ENCODE measurements around the gene NHEJ1.
A peak's percentile ranks its signal among the peaks of the same experiment; 100 is the strongest.

Gene NHEJ1

DNA sequence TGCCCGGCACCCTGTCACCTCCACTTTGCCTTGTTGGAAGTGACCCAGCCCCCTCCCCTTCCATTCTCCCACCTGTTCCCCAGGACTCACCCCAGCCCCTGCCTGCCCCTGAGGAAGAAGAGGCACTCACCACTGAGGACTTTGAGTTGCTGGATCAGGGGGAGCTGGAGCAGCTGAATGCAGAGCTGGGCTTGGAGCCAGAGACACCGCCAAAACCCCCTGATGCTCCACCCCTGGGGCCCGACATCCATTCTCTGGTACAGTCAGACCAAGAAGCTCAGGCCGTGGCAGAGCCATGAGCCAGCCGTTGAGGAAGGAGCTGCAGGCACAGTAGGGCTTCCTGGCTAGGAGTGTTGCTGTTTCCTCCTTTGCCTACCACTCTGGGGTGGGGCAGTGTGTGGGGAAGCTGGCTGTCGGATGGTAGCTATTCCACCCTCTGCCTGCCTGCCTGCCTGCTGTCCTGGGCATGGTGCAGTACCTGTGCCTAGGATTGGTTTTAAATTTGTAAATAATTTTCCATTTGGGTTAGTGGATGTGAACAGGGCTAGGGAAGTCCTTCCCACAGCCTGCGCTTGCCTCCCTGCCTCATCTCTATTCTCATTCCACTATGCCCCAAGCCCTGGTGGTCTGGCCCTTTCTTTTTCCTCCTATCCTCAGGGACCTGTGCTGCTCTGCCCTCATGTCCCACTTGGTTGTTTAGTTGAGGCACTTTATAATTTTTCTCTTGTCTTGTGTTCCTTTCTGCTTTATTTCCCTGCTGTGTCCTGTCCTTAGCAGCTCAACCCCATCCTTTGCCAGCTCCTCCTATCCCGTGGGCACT, 21.9 kb upstream of the NHEJ1 start:
- no peak for DNase-seq

DNA sequence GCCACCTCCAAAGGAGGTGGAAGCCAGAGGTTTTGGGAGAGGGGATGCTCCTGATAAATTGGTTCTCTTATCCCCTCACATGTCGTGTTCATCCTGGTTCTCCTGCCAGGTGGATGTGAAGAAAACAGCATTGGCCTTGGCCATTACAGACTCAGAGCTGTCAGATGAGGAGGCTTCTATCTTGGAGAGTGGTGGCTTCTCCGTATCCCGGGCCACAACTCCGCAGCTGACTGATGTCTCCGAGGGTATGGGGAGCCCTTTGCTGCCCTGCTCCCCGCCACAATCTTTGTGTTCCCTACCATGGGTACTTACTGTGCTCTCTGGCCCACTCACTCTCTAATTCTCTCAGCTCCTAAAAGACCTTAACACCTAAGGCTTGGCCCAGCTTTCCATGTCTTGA, 20.9 kb upstream of the NHEJ1 start:
- no peak for DNase-seq

DNA sequence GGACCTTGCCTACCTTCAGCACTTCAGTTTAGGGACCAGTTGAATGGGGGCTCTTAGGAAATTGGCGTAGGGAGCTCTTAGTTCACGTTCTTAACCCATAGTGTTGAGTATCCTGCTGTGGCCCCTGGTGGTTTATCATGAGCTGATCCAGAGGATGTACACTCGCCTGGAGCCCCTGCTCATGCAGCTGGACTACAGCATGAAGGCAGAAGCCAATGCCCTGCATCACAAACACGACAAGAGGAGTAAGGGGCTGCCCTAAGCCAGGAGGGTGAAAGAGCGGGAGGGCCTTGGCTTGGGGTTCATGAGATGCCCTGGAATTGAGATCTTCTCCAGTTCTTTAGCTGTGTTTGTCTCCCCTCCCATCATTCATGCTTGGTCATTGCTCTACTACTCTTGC, 20.3 kb upstream of the NHEJ1 start:
- no peak for DNase-seq

- DNase-seq, result no peak
Measured at GRCh38 chr2:219179601-219180465, 19.2 kb upstream of the NHEJ1 start.

- DNase-seq, result peak; percentile 40
Measured at GRCh38 chr2:219178377-219179175, 18.0 kb upstream of the NHEJ1 start.

DNA sequence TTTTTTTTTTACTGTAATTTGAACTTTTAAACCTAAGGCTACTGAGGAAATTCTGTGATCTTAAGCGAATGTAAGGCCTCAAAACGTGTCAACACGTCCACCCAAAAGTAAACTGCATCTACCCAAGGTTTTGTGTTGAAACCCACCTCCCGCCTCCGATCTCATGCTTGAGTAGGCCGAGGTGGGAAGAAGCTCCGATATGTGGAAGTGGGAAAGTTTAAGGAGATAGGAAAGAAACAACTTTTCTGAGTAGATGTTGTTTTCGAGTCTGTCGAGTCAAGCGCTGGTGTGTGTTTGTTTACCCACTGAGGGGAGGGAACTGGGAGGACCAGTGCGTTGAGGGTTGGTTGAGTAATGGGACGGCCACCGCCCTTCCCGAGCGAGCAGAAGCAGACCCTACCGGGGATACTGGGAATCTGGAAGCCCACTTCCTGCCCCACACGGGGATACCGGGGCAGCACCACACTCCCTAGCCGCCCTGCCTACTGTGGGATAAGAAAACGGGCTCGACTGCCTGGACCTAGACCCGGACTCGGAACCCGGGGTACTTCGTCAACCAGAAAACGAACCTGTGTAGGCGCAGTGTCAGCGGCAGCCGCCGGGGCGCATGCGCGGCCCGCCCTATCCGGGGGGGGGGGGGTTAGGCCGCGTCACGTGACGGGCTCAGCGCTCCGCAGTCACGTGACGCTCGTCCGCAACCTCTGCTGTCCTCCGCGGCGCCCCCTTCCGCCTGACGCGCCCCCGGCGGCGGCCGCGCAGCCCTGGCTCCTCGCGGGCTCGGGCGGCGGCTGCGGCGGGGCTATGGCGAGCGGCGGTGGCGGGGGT, 17.1 kb upstream of the NHEJ1 start, which contains the start of gene RETREG2:
Gene RETREG2 (plus strand): TSS at position 724 of the 825 bp plus-strand sequence. CDS start 78 bp downstream, at position 802.
- peak; percentile 90 for DNase-seq

GRCh38 chr2:219176818-219177551, 16.4 kb upstream of the NHEJ1 start, which contains the start of gene CNPPD1:
Gene CNPPD1, minus strand, starts transcription at chr2:219176925. Its CDS starts 97 bp downstream, at chr2:219176828.
- peak; percentile 86 for DNase-seq

- DNase-seq, result peak; percentile 60
Measured at GRCh38 chr2:219175928-219176817, 15.6 kb upstream of the NHEJ1 start.

DNA sequence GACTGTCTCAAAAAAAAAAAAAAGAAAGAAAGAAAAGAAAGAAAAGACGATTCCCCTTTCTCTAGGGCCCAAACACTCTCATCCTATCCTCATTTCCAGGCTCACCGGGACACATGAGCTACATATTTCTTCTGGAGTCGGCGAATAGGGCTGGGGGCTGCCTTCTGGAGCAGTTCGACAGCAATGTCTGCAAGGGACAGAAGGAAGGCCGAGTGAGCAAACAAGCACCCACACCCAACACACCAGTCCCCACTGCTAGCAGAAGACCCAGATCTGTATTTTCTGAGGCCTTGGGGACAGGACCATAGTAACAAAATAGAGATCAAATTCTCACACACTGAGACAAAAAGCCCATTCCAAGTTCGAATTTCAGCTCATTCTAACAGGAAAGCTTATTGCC, 14.9 kb upstream of the NHEJ1 start:
- DNase-seq, result no peak

DNA sequence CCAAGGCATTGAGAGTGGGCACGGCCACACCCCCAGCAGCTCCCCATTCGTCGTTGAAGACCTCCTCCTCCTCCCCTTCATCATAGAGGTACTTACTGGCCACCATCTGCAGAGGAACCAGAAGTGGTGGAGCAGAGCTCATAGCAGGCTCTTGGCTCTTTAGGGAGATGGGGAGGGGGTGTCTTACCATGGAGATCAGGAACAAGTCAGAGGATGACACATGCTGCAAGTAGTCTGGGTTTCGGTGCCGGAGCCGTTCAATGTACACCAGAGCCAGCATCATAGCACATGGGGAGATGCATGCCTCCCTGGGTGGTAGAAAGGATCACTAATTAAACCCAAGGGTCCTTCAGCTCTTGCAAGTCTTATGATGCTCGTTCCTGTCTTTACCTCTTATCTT, 14.2 kb upstream of the NHEJ1 start:
- DNase-seq, result no peak

DNA sequence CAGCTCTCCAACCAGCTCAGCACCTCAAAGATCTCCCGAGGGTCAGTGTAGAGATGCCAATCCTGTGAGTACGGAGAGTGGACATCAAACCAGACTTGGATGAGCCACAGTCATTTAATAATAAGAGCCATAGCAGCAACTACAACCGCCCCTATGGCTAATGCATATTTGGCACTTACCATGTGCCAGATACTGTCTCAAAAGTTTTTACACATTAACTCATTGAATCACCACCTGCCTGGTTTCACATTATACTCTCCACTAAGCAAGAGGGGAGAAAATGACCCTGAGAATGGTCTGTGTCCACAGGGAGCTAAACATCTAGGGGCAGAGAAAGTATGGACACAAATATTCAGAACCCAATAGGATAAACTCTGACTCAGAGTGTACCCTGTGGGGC, 13.5 kb upstream of the NHEJ1 start:
- no peak for DNase-seq

DNA sequence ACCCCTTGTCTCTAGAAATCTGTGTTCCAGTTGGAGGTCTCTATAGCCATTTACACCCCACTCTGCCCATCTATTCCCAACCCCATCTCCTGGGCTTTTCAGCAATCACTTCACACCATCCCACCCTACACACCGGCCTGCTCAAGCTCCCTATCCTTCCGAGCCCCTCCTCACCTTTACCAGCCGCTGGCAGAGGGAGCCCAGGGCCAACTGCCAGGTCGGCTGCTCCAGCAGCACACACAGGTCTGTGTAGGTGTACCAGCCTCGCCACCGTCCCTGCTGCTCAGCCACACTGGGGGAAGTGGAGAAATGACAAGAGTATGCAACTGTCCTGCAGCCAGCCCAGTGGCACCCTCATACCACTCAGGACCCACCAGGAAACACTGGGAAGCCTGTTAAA, 12.6 kb upstream of the NHEJ1 start:
- DNase-seq, result no peak

GRCh38 chr2:219172231-219173154, 11.9 kb upstream of the NHEJ1 start:
- DNase-seq, result no peak

DNA sequence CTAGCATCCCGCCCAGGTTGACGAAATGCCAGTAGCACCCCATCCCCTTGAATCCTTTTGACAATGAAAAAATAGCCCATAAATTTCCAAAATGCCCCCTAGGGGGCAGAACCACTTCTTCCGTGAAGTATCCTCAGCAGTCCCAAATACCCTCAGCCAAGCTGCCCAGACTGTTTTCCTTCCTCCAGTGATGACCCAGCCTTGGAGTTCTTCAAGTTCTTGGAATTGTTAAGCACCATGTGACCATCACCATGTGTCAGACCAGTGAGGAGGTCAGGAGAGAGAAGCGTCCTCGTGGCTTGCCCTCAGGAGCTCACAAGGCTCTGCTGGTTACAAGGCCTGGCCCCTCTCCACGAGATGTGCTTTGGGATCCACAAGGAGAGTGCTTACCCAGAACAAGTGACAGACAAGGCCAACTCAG, 10.6 kb upstream of the NHEJ1 start:
- peak; percentile 43 for DNase-seq

- DNase-seq, result no peak
Measured at GRCh38 chr2:219169930-219170654, 9.5 kb upstream of the NHEJ1 start, which contains the start of gene SLC23A3. Gene SLC23A3, minus strand, starts transcription at chr2:219170029. Its CDS starts 45 bp downstream, at chr2:219169984.

DNA sequence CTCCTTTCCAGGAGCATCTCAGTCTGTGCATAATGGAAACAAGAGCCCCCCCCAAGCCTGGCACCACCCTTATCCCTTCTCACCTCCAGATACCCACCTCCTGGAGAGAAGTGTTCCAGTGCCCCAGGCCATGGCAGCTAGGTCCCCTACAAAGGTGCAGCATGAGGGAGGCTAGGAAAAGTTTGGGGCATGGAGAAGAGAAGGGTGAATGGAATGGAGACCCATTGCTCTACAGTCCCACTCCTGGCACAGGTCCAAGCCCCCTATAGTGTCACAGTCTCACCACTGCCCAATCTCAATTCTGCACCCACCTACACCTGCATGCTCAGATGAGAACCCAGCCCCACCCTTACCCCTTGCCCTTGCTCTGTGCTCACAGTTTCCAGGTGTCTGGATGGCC, 8.3 kb upstream of the NHEJ1 start:
- no peak for DNase-seq

DNA sequence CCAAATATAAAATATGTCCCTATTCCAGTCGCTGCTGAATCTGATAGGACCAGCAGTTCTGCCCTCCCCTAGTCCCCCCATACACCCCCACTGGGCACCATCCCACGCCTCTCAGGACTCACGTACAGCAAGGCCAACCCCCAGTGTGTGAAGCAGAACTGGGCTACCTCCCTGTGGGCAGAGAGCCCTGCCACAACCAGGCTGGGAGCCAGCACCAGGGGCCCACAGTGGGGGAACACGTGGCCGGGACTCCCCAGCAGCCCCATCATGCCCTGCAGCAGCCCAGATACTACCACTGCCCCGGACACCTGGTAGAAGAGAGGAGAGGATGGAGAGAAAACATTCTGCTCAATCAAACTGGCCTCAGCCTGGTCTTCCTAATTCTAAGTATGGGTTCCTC, 7.9 kb upstream of the NHEJ1 start:
- DNase-seq, result peak; percentile 60

DNA sequence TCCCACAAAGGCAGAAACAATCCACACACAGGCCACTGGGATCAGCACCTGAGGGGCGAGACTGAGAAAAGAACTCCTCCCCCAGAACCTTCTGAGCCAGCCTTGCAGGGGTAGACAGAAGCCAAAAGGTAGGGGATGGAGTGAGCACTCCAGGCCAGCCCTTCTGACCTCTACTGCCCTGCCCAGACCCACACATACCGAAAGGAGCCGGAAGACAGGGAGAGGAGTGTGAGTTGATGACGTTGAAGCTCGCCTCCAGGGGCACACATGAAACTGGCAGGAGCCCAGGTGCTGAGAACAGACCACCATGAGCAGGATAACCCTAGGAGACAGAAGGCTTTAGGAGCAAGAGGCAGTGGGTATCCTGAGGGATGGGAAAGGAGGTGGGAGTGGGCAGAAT, 7.4 kb upstream of the NHEJ1 start:
- DNase-seq, result peak; percentile 3

All from RPMI8226 (cell line).